NT2/D1 (cell line): ENCODE results near the gene NTN1.
"Not testable (repeated sequence)": the region's sequence is repeated elsewhere in the genome, so short reads cannot be mapped to it uniquely, and the experiment has no call there.

Experiments
- DNase-seq: peaks from one replicate; pipeline ENCODE4 v3.0.0-alpha.2; 2011; ENCODE audit warnings: low read depth, low spot score
- H3K27me3 ChIP-seq: 2 replicates; pipeline ENCODE4 v1.6.0; 2011; ENCODE audit warnings: mild to moderate bottlenecking; ENCODE audit not compliant: insufficient read length, insufficient read depth
- H3K36me3 ChIP-seq: 2 replicates; pipeline ENCODE4 v1.6.1; 2011; ENCODE audit warnings: mild to moderate bottlenecking, low read length, mixed read lengths; ENCODE audit not compliant: insufficient read depth, insufficient read length
- H3K4me1 ChIP-seq: 2 replicates; pipeline ENCODE4 v1.5.1; 2011; ENCODE audit not compliant: insufficient read depth, insufficient read length
- H3K4me3 ChIP-seq: 2 replicates; pipeline ENCODE4 v1.5.1; 2011; ENCODE audit warnings: low read depth; ENCODE audit not compliant: insufficient read length
- H3K9ac ChIP-seq: 2 replicates; pipeline ENCODE4 v1.6.0; 2011; ENCODE audit warnings: low read depth; ENCODE audit not compliant: insufficient read length
- H3K9me3 ChIP-seq: 2 replicates; pipeline ENCODE4 v1.5.1; 2011; ENCODE audit warnings: mild to moderate bottlenecking, low read length; ENCODE audit not compliant: insufficient read depth
- SUZ12 ChIP-seq: IDR thresholded peaks from 2 replicates; pipeline ENCODE4 v1.6.1; 2011; ENCODE audit not compliant: insufficient read length, insufficient read depth; ENCODE audit errors: extremely low read depth
- YY1 ChIP-seq: IDR thresholded peaks from 2 replicates; pipeline ENCODE4 v1.6.1; 2011; ENCODE audit not compliant: insufficient read length, insufficient read depth
- ZNF274 ChIP-seq: IDR thresholded peaks from 2 replicates; pipeline ENCODE4 v1.6.1; 2011; ENCODE audit warnings: mild to moderate bottlenecking, low read depth, low read length

The NTN1 gene

DNA sequence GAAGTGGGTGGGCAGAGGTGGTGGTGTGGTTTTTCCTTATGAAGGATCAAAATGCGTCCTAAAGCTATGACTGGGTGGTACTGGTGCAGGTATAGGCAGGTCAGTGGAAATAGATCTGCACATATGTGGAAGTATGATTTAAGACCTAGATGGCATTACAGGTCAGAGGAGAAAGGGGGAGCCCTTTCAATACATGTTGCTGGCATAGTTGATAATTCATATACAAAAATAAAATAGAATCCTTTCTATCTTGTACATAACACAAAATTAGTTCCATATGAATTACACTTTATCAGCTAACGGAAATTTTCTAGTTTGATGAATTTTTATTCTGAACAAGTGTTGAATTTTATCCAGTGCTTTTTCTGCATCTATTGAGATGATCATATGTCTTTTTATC, 35.0 kb upstream of the NTN1 start:
- no peaks in the 10 kb centered on the region for H3K27me3 ChIP-seq
- peaks cover 10% of the 10 kb centered on the region; the same call in 1 of the 2 replicates for H3K9me3 ChIP-seq
- no peak overlapping the region for H3K9ac ChIP-seq
- no peak for DNase-seq
- no peak overlapping the region for H3K4me3 ChIP-seq
- TF ChIP-seq YY1 (no peak), ZNF274 (no peak), SUZ12 (no peak)
- H3K4me1 ChIP-seq, result no peaks in the 10 kb centered on the region
- no peaks in the 10 kb centered on the region for H3K36me3 ChIP-seq

DNA sequence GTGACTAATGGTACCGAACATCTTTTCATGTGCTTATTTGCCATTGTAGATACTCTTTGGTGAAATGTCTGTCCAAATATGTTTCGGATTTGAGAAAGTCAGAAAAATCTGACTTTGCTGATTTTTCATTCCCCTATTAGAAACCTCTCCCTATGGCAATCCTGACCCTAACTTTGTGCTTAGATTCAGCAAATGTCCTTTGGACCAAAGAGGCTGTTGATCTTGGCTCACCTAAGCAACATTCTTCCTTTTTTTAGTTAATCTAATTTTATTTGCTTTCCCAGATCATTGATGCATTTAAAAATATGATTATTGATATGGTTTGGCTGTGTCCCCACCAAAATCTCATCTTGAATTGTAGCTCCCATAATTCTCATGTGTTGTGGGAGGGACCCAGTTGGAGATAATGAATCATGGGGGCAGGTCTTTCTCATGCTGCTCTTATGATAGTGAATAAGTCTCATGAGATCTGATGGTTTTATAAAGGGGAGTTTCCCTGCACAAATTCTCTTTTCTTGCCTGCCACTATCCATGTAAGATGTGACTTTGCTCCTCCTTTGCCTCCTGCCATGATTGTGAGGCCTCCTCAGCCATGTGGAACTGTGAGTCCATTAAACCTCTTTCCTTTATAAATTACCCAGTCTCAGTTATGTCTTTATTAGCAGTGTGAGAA, 32.9 kb upstream of the NTN1 start:
- not testable (repeated sequence) for H3K4me3 ChIP-seq, H3K9ac ChIP-seq, H3K36me3 ChIP-seq, DNase-seq, H3K4me1 ChIP-seq, H3K9me3 ChIP-seq, H3K27me3 ChIP-seq

DNA sequence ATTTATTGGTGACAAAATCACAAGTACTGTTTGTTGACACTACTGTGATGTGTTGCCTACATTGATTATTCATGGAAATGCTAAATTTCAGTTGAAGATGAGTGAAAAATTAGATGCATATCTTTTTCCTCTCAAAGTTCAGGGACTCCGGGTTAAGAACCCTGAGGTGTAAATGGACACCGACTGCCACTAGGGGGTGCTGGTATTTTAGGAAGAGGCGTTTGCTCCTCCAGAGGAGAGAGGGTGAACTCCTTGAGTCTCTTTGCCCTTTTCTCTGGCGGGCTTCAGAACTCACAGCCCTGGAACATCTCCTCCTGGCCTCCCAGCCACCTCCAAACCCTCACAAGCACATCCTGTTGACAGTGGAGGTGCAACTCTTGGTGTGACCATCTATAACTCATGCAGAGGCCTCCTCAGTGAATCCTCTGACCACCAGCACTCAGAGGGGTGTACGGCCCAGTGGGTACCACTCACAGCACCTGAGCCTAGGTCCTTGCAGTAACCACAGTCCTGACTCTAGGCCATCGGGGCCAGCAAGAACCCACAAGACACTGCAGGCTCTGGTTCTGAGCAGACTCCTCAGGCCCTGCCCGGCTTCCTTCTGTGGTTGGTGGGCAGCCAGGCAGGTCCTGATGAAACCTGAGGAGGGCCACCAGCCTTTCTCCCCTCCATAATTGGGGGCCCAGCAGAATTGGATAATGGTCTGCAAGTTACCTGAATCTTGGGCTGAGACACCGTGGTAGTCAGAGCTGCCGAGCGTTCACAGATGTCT, 29.6 kb upstream of the NTN1 start:
- peak; percentile 52 for DNase-seq
- Histone ChIP-seq H3K4me1 (peaks cover 2% of the 10 kb centered on the region), H3K9me3 (no peaks in the 10 kb centered on the region), H3K27me3 (no peaks in the 10 kb centered on the region), H3K9ac (no peak overlapping the region), H3K4me3 (no peak overlapping the region), H3K36me3 (no peaks in the 10 kb centered on the region)
- TF ChIP-seq ZNF274, result no peak
- no peak for TF ChIP-seq SUZ12
- no peak for TF ChIP-seq YY1

DNA sequence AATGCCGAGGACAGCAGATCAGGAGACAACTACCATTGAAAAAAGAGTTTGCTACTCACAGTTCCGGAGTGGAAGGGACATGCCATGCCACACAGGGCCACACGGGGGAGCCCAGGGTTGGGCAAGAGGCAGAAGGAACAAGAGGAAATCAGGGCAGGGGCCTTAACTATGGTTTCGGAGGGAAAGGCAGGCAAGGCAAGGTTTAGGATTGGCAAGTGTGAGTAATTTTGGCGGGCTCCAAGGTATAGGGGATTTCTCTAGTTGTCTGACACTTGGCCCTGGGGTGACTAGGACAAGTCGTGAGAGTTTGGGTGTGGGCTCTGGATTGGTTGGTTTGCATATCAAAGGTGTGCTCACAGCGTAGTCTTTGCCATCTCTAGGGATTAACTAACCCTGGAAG, 27.0 kb upstream of the NTN1 start:
- Histone ChIP-seq H3K9me3 (no peaks in the 10 kb centered on the region), H3K9ac (no peak overlapping the region), H3K4me1 (peaks cover 2% of the 10 kb centered on the region), H3K4me3 (no peak overlapping the region), H3K27me3 (no peaks in the 10 kb centered on the region), H3K36me3 (no peaks in the 10 kb centered on the region)
- peak; percentile 48 for DNase-seq
- TF ChIP-seq ZNF274 (no peak), SUZ12 (no peak), YY1 (no peak)

DNA sequence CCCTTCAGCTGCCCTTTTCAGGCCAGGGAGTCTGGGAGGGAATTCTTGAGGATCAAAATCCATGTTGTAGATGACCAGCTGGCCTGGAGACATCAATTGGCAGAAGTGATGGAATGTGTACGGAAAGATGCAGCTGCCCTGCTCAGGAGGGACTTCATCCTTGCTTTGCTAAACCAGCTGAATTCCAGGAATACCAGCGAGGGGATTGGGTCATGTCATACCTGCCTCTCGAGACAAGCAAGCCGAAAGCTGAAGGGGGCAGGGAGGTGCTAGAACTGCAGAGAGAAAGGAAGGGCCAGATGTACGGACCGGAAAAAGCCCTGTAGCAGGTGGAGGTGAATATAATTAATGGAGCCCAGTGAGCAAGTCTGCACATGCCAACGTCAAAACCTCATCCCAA, 25.6 kb upstream of the NTN1 start:
- H3K9me3 ChIP-seq, result no peaks in the 10 kb centered on the region
- TF ChIP-seq YY1 (no peak), SUZ12 (no peak), ZNF274 (no peak)
- peaks cover 2% of the 10 kb centered on the region for H3K4me1 ChIP-seq
- H3K9ac ChIP-seq, result no peak overlapping the region
- DNase-seq, result no peak
- no peak overlapping the region for H3K4me3 ChIP-seq
- no peaks in the 10 kb centered on the region for H3K27me3 ChIP-seq
- no peaks in the 10 kb centered on the region for H3K36me3 ChIP-seq

DNA sequence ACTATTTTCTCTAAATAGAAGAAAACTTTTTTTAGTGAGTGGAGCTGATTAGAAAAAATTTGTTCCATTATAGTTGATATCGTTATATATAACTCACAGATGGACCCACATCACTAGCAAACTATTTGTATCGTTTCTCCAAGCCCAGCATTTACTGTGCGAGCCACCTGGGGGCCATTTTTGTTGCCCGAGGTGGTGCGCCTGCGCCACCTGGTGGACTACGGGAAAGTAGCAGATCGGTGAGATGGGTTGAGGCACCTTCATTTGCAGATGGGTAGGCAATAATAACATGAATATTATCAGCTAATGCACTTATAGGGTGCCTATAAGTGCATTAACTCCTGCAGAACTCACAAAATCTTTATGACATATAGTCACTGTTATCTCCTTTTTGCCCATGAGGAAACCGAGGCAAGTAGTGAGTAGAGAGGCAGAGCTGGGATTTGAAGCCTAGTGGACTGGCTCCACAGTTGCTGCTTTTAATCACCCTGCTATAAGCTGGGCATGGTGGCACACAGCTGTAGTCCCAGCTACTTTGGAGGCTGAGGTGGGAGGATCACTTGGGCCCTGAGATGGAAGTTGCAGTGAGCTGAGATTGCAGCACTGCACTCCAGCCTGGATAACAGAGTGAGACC, 23.2 kb upstream of the NTN1 start:
- no peak for DNase-seq
- Histone ChIP-seq H3K9ac (no peak overlapping the region), H3K27me3 (peaks cover 21% of the 10 kb centered on the region)

DNA sequence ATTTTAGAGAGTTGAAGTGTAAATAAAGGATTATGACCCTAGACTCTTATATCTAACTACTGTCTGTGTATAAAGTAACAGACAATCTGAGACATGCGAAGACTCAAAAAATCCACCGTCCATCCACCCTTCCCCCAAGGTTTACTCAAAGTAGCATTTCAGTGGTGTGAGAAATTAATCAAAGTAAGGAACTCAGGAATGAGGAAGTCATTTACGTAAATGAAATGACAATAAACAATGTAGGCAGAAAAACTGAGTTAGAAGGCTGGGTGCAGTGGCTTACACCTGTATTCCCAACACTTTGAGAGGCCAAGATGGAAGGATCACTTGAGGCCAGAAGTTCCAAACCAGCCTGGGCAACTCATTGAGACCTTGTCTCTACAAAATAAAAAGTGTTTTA, 19.8 kb upstream of the NTN1 start:
- TF ChIP-seq ZNF274 (no peak), YY1 (no peak), SUZ12 (no peak)
- peaks cover 2% of the 10 kb centered on the region for H3K4me1 ChIP-seq
- peaks cover 56% of the 10 kb centered on the region for H3K27me3 ChIP-seq

More for the DNA sequence above, 23.2 kb upstream of the NTN1 start:
- Histone ChIP-seq H3K36me3 (no peaks in the 10 kb centered on the region), H3K4me1 (peaks cover 2% of the 10 kb centered on the region), H3K4me3 (no peak overlapping the region), H3K9me3 (no peaks in the 10 kb centered on the region)
- peak; percentile 40 for TF ChIP-seq YY1
- TF ChIP-seq SUZ12, result no peak
- TF ChIP-seq ZNF274, result no peak

More for the DNA sequence above, 19.8 kb upstream of the NTN1 start:
- DNase-seq, result no peak
- no peak overlapping the region for H3K4me3 ChIP-seq
- H3K9me3 ChIP-seq, result no peaks in the 10 kb centered on the region
- H3K9ac ChIP-seq, result no peak overlapping the region
- no peaks in the 10 kb centered on the region for H3K36me3 ChIP-seq
